H1 (cell line): ENCODE measurements around the gene NT5E. TPM values are rescaled to one million over a fixed set of nuclear protein-coding genes. Genes with fewer than 3 reads are reported as not detected.
A peak's percentile ranks its signal among the peaks of the same experiment; 100 is the strongest.

Source experiments
- CTCF ChIA-PET: fragments of 300-600 bp; sonication (Branson Sonifier 250); formaldehyde crosslinking; loops from one replicate; lab custom pipeline; 2021; ENCODE audit not compliant: partially characterized antibody; lab: Charles Lee
- POLR2A ChIA-PET: fragments of 300-600 bp; sonication (Branson Sonifier 250); formaldehyde crosslinking; loops from one replicate; lab custom pipeline; 2021; ENCODE audit warnings: inconsistent platforms; ENCODE audit not compliant: partially characterized antibody; lab: Charles Lee
- DNase-seq, 2 experiments: peaks; one replicate each; pipeline versions ENCODE4 v3.0.0 to v3.0.0-alpha.2; 2010 to 2022; ENCODE audit warnings: low spot score in 2 of 2, low read depth in 1 of 2, mixed read lengths in 1 of 2
- FAIRE-seq: peaks from 2 replicates; lab custom pipeline; 2011; peaks lifted over from hg19 to GRCh38; lab: Jason Lieb, UNC
- H2AFZ ChIP-seq: 2 replicates; pipeline ENCODE4 v1.8.1; 2012; ENCODE audit warnings: low read length, inconsistent platforms
- H2AK5ac ChIP-seq: 2 replicates; pipeline ENCODE4 v1.6.1; 2013; ENCODE audit warnings: low read depth, low read length
- H2BK120ac ChIP-seq: replicated peaks from 2 replicates; pipeline ENCODE3; 2013; ENCODE audit warnings: low read depth, low read length, inconsistent platforms
- H2BK12ac ChIP-seq: 2 replicates; pipeline ENCODE4 v1.6.1; 2013; ENCODE audit warnings: low read depth, low read length
- H2BK15ac ChIP-seq: 2 replicates; pipeline ENCODE4 v1.6.1; 2013; ENCODE audit warnings: low read length
- H2BK20ac ChIP-seq: 2 replicates; pipeline ENCODE4 v1.6.1; 2013; ENCODE audit warnings: low read length
- H2BK5ac ChIP-seq: 2 replicates; pipeline ENCODE4 v1.6.1; 2013; ENCODE audit warnings: low read depth, low read length
- H3K14ac ChIP-seq: 2 replicates; pipeline ENCODE4 v1.6.1; 2013; ENCODE audit warnings: inconsistent platforms; ENCODE audit not compliant: insufficient read length
- H3K18ac ChIP-seq: 2 replicates; pipeline ENCODE4 v1.6.1; 2013; ENCODE audit warnings: low read length; ENCODE audit errors: extremely low read depth
- H3K23ac ChIP-seq: 2 replicates; pipeline ENCODE4 v1.6.1; 2013; ENCODE audit warnings: inconsistent platforms; ENCODE audit not compliant: insufficient read length
- H3K23me2 ChIP-seq: 2 replicates; pipeline ENCODE4 v1.6.1; 2013; ENCODE audit warnings: low read depth, low read length
- H3K27ac ChIP-seq: 2 replicates; pipeline ENCODE4 v1.6.1; 2011; ENCODE audit warnings: low read depth, low read length, inconsistent platforms
- H3K27me3 ChIP-seq, 4 experiments: replicated peaks in 1 of 4; 1 replicate in 1 of 4; 2 replicates in 3 of 4; pipeline versions ENCODE4 v1.6.1 to v1.8.1; 2011 to 2013; ENCODE audit warnings: low read length in 3 of 4, mild to moderate bottlenecking in 3 of 4, inconsistent platforms in 2 of 4, mixed read lengths in 2 of 4, moderate library complexity in 1 of 4; ENCODE audit not compliant: control insufficient read depth in 3 of 4, insufficient read depth in 3 of 4; ENCODE audit errors: extremely low read depth in 1 of 4
- H3K36me3 ChIP-seq, 4 experiments: 2 replicates each; pipeline versions ENCODE4 v1.6.1 to v1.8.1; 2011 to 2013; ENCODE audit warnings: mild to moderate bottlenecking in 4 of 4, low read length in 3 of 4, moderate library complexity in 2 of 4, control low read depth in 1 of 4, inconsistent platforms in 1 of 4; ENCODE audit not compliant: insufficient read depth in 4 of 4, control insufficient read depth in 2 of 4
- H3K4ac ChIP-seq: replicated peaks from 2 replicates; pipeline ENCODE3; 2013; ENCODE audit warnings: low read length, low read depth, mixed read lengths, inconsistent platforms; ENCODE audit not compliant: insufficient read length
- H3K4me1 ChIP-seq, 4 experiments: replicated peaks in 1 of 4; 1 replicate in 1 of 4; 2 replicates in 3 of 4; pipeline versions ENCODE4 v1.6.1 to v1.8.1; 2011 to 2013; ENCODE audit warnings: low read length in 3 of 4, inconsistent platforms in 2 of 4, mixed read lengths in 1 of 4; ENCODE audit not compliant: insufficient read depth in 4 of 4, control insufficient read depth in 3 of 4
- H3K4me2 ChIP-seq, 2 experiments: 2 replicates each; pipeline versions ENCODE4 v1.6.1 to v1.8.1; 2011 to 2013; ENCODE audit warnings: low read depth in 2 of 2, low read length in 2 of 2, control low read depth in 1 of 2, inconsistent platforms in 1 of 2, mild to moderate bottlenecking in 1 of 2; ENCODE audit not compliant: insufficient read depth in 1 of 2
- H3K4me3 ChIP-seq, 4 experiments: fragments of 200-600, 300-600 bp in 1 of 4; sonication (generic), shearing (Covaris generic), sonication (Bioruptor Twin) in 1 of 4; 2 replicates each; pipeline versions ENCODE4 v1.5.1 to v1.8.1; 2011 to 2016; ENCODE audit warnings: low read length in 4 of 4, low read depth in 3 of 4, control low read depth in 2 of 4, inconsistent platforms in 2 of 4, mild to moderate bottlenecking in 2 of 4, mixed read lengths in 1 of 4, moderate library complexity in 1 of 4; ENCODE audit not compliant: insufficient read depth in 2 of 4; ENCODE audit errors: extremely low read depth in 1 of 4
- H3K56ac ChIP-seq: replicated peaks from 2 replicates; pipeline ENCODE3; 2013; ENCODE audit warnings: low read depth, mild to moderate bottlenecking, mixed read lengths, low read length, inconsistent platforms; ENCODE audit not compliant: insufficient read length
- H3K79me1 ChIP-seq: 2 replicates; pipeline ENCODE4 v1.6.1; 2013; ENCODE audit warnings: low read depth, low read length, control low read depth
- H3K79me2 ChIP-seq, 2 experiments: 2 replicates each; pipeline versions ENCODE4 v1.6.1 to v1.8.1; 2012 to 2013; ENCODE audit warnings: low read length in 2 of 2, mild to moderate bottlenecking in 2 of 2, inconsistent platforms in 1 of 2; ENCODE audit not compliant: insufficient read depth in 2 of 2, control insufficient read depth in 1 of 2
- H3K9ac ChIP-seq, 4 experiments: replicated peaks in 1 of 4; 1 replicate in 1 of 4; 2 replicates in 3 of 4; pipeline versions ENCODE4 v1.6.1 to v1.8.1; 2011 to 2013; ENCODE audit warnings: low read depth in 3 of 4, low read length in 3 of 4, control low read depth in 2 of 4, mild to moderate bottlenecking in 2 of 4, moderate library complexity in 2 of 4, inconsistent platforms in 1 of 4; ENCODE audit errors: extremely low read depth in 1 of 4
- H3K9me3 ChIP-seq, 2 experiments: 2 replicates each; pipeline versions ENCODE4 v1.6.1 to v1.8.1; 2012 to 2013; ENCODE audit warnings: mild to moderate bottlenecking in 2 of 2, moderate library complexity in 2 of 2, control low read depth in 1 of 2, inconsistent platforms in 1 of 2, low read depth in 1 of 2, low read length in 1 of 2, mixed read lengths in 1 of 2; ENCODE audit not compliant: insufficient read depth in 2 of 2
- H4K20me1 ChIP-seq, 2 experiments: replicated peaks in 1 of 2; 2 replicates each; pipeline versions ENCODE3 to v1.8.1; 2011 to 2013; ENCODE audit warnings: inconsistent platforms in 2 of 2, low read length in 2 of 2, mild to moderate bottlenecking in 1 of 2; ENCODE audit not compliant: insufficient read depth in 2 of 2, control insufficient read depth in 1 of 2
- H4K5ac ChIP-seq: 2 replicates; pipeline ENCODE4 v1.6.1; 2013; ENCODE audit warnings: low read length, low read depth, mixed read lengths, inconsistent platforms; ENCODE audit not compliant: insufficient read length
- H4K8ac ChIP-seq: 2 replicates; pipeline ENCODE4 v1.8.0; 2013; ENCODE audit warnings: mild to moderate bottlenecking, moderate library complexity, low read length, inconsistent platforms; ENCODE audit not compliant: insufficient read depth; ENCODE audit errors: extremely low read depth
- H4K91ac ChIP-seq: replicated peaks from 2 replicates; pipeline ENCODE3; 2013; ENCODE audit warnings: low read length, mixed read lengths, inconsistent platforms; ENCODE audit not compliant: insufficient read length
- CHD2 ChIP-seq: IDR thresholded peaks from 2 replicates; pipeline ENCODE4 v1.6.1; 2012; ENCODE audit warnings: low read length, improper control_type of control experiment
- EGR1 ChIP-seq: IDR thresholded peaks from 2 replicates; pipeline ENCODE4 v1.6.1; 2011; ENCODE audit warnings: low read depth, low read length, borderline replicate concordance
- FOSL1 ChIP-seq: IDR thresholded peaks from 2 replicates; pipeline ENCODE4 v1.6.1; 2011; ENCODE audit warnings: mild to moderate bottlenecking, low read depth, low read length, moderate library complexity; ENCODE audit not compliant: insufficient read depth
- JUN ChIP-seq: IDR thresholded peaks from 2 replicates; pipeline ENCODE4 v1.6.1; 2011; ENCODE audit warnings: low read depth, mild to moderate bottlenecking, improper control_type of control experiment, low read length
- KDM1A ChIP-seq: fragments of 200-600, 300-600 bp; sonication (generic); IDR thresholded peaks from 2 replicates; pipeline ENCODE4 v1.7.1; 2016; ENCODE audit warnings: mild to moderate bottlenecking, low read length, borderline replicate concordance
- MAX ChIP-seq: IDR thresholded peaks from 2 replicates; pipeline ENCODE4 v1.6.1; 2012; ENCODE audit warnings: inconsistent platforms
- NANOG ChIP-seq: IDR thresholded peaks from 2 replicates; pipeline ENCODE4 v1.6.1; 2011; ENCODE audit warnings: low read length, low read depth, mild to moderate bottlenecking, inconsistent platforms; ENCODE audit not compliant: insufficient read depth, poor library complexity, severe bottlenecking
- SIN3A ChIP-seq, 2 experiments: IDR thresholded peaks in 1 of 2; conservative IDR thresholded peaks in 1 of 2; 2 replicates each; pipeline ENCODE4 v1.6.1; 2011 to 2012; ENCODE audit warnings: low read length in 2 of 2, improper control_type of control experiment in 1 of 2, low read depth in 1 of 2, mild to moderate bottlenecking in 1 of 2
- SIRT6 ChIP-seq: IDR thresholded peaks from one replicate; pipeline ENCODE4 v1.7.1; 2012; ENCODE audit warnings: low read length, inconsistent platforms
- SP1 ChIP-seq: IDR thresholded peaks from 2 replicates; pipeline ENCODE4 v1.6.1; 2011; ENCODE audit warnings: low read depth, low read length
- WGBS, 2 experiments: shearing (Covaris generic) in 1 of 2; methylation state at CpG; one replicate each; pipeline versions ENCODE4 v1.1.6 to v1.1.7; 2013 to 2015; ENCODE audit warnings: low lambda C conversion rate in 2 of 2, mixed read lengths in 2 of 2, inconsistent platforms in 1 of 2, low coverage in 1 of 2, missing lambda C conversion rate in 1 of 2; ENCODE audit not compliant: insufficient replicate concordance in 2 of 2, insufficient coverage in 1 of 2, insufficient read length in 1 of 2; ENCODE audit errors: extremely low coverage in 1 of 2, missing lambda C conversion rate in 1 of 2; 5-methylcytosine and 5-hydroxymethylcytosine counted together
- polyA plus RNA-seq, 7 experiments: library from polyadenylated mRNA; depleted of rRNA in 3 of 7; stranded (reverse) in 5 of 7; unstranded in 2 of 7; fragments of >200 nt in 5 of 7; fragments of 200-250 nt in 2 of 7; gene quantifications; 1 replicate in 5 of 7; 2 replicates in 1 of 7; 4 replicates in 1 of 7; pipeline versions ENCODE4 v1.2.1 to v1.2.3, GENCODE V29; 2011 to 2013; ENCODE audit warnings: missing spikeins in 2 of 7, mixed read lengths in 2 of 7
- total RNA-seq: library from RNA; stranded (reverse); fragmentation: NEBNext Ultra II Directional; extraction: Animal tissue kit (Norgen Biotek cat#: 25700); gene quantifications from 2 replicates; pipeline ENCODE4 v1.2.1, GENCODE V29; 2021
- TF ChIP-seq, protein P1 (sequence below): IDR thresholded peaks from 2 replicates; pipeline ENCODE4 v1.6.1; 2011; ENCODE audit warnings: low read length, improper control_type of control experiment

The NT5E gene
- total and polyA plus RNA-seq, 2 of the 8 experiments (the other 6 are each of a cell fraction or from before 2014, with no cell fraction given) = 0.74 to 1.5 TPM

DNA sequence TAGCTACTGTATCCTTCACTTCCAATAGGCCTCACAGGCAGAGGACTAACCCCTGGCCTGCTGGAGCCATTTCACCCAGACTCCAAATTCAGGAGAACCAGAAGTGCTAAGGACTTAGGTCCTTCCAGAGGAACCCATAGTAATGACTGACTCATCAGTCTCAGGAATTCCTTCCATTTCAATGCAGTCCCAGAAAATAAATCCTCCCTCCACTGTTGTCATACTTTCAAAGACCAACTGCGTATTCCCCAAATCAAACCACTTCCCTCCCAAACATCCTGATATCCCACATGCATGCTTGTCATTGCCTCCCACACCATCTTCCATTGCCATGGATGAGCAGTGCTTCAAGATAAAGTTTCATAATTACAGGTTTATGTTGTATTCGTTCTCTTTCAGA is 31.8 kb upstream of the NT5E start:
- H3K4me2 ChIP-seq = no peak overlapping the region
- 76% methylated on average over 2 of the region's 2 CpGs; no CpG with 5 or more reads in 1 of the 2 experiments for WGBS, 2 experiments
- CTCF ChIA-PET = interaction anchor here (1.0 kb wide), 1 partner anchor 15 kb away, joined by 3 read pairs; no protein-coding TSS in a partner anchor
- TF ChIP-seq CHD2 (no peak), MAX (no peak), SIN3A (conservative IDR thresholded peaks at IDR 0.05 in 1 of 2, IDR thresholded peaks at IDR 0.05 in 1 of 2; ENCODE audit: low read depth in 1 of 2, low read length in 2 of 2) (no peak), JUN (no peak), FOSL1 (no peak), SIRT6 (no peak), KDM1A (no peak), SP1 (no peak), EGR1 (no peak), NANOG (no peak)
- TF ChIP-seq, protein P1, sequence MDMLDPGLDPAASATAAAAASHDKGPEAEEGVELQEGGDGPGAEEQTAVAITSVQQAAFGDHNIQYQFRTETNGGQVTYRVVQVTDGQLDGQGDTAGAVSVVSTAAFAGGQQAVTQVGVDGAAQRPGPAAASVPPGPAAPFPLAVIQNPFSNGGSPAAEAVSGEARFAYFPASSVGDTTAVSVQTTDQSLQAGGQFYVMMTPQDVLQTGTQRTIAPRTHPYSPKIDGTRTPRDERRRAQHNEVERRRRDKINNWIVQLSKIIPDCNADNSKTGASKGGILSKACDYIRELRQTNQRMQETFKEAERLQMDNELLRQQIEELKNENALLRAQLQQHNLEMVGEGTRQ = no peak

More for the DNA sequence above, 31.8 kb upstream of the NT5E start:
- Histone ChIP-seq H3K56ac (no peak overlapping the region), H4K91ac (no peak overlapping the region), H3K4me3 (no peak overlapping the region), H3K36me3 (no peaks in the 10 kb centered on the region), H2BK20ac (no peak overlapping the region), H2BK120ac (no peak overlapping the region), H3K23ac (no peak overlapping the region), H2BK15ac (no peak overlapping the region), H4K8ac (no peak overlapping the region), H3K27me3 (no peaks in the 10 kb centered on the region), H4K20me1 (no peaks in the 10 kb centered on the region), H4K5ac (no peak overlapping the region), H2AK5ac (no peak overlapping the region), H3K9me3 (no peaks in the 10 kb centered on the region), H2AFZ (peak overlapping the region; percentile 3; the same call in 1 of the 2 replicates), H3K9ac (no peak overlapping the region), H2BK5ac (no peak overlapping the region), H3K79me2 (no peaks in the 10 kb centered on the region), H3K4me1 (no peaks in the 10 kb centered on the region), H3K27ac (no peak overlapping the region), H3K18ac (no peak overlapping the region), H3K23me2 (no peaks in the 10 kb centered on the region), H2BK12ac (no peak overlapping the region), H3K4ac (no peak overlapping the region), H3K14ac (no peak overlapping the region), H3K79me1 (no peaks in the 10 kb centered on the region)
- DNase-seq (no peak), FAIRE-seq (no peak)
- POLR2A ChIA-PET = no interaction called here
